H1 (cell line): Measurements from ENCODE around the gene TMIGD1. TPM values are rescaled to one million over a fixed set of nuclear protein-coding genes. Genes with fewer than 3 reads are reported as not detected.

Experiments
- CTCF ChIA-PET: fragments of 300-600 bp; sonication (Branson Sonifier 250); formaldehyde crosslinking; loops from one replicate; lab custom pipeline; 2021; ENCODE audit not compliant: partially characterized antibody; lab: Charles Lee
- POLR2A ChIA-PET: fragments of 300-600 bp; sonication (Branson Sonifier 250); formaldehyde crosslinking; loops from one replicate; lab custom pipeline; 2021; ENCODE audit warnings: inconsistent platforms; ENCODE audit not compliant: partially characterized antibody; lab: Charles Lee
- DNase-seq, 2 experiments: peaks; one replicate each; pipeline versions ENCODE4 v3.0.0 to v3.0.0-alpha.2; 2010 to 2022; ENCODE audit warnings: low spot score in 2 of 2, low read depth in 1 of 2, mixed read lengths in 1 of 2
- FAIRE-seq: peaks from 2 replicates; lab custom pipeline; 2011; peaks lifted over from hg19 to GRCh38; lab: Jason Lieb, UNC
- H2AFZ ChIP-seq: 2 replicates; pipeline ENCODE4 v1.8.1; 2012; ENCODE audit warnings: low read length, inconsistent platforms
- H2AK5ac ChIP-seq: 2 replicates; pipeline ENCODE4 v1.6.1; 2013; ENCODE audit warnings: low read depth, low read length
- H2BK120ac ChIP-seq: replicated peaks from 2 replicates; pipeline ENCODE3; 2013; ENCODE audit warnings: low read depth, low read length, inconsistent platforms
- H2BK12ac ChIP-seq: 2 replicates; pipeline ENCODE4 v1.6.1; 2013; ENCODE audit warnings: low read depth, low read length
- H2BK15ac ChIP-seq: 2 replicates; pipeline ENCODE4 v1.6.1; 2013; ENCODE audit warnings: low read length
- H2BK20ac ChIP-seq: 2 replicates; pipeline ENCODE4 v1.6.1; 2013; ENCODE audit warnings: low read length
- H2BK5ac ChIP-seq: 2 replicates; pipeline ENCODE4 v1.6.1; 2013; ENCODE audit warnings: low read depth, low read length
- H3K14ac ChIP-seq: 2 replicates; pipeline ENCODE4 v1.6.1; 2013; ENCODE audit warnings: inconsistent platforms; ENCODE audit not compliant: insufficient read length
- H3K18ac ChIP-seq: 2 replicates; pipeline ENCODE4 v1.6.1; 2013; ENCODE audit warnings: low read length; ENCODE audit errors: extremely low read depth
- H3K23ac ChIP-seq: 2 replicates; pipeline ENCODE4 v1.6.1; 2013; ENCODE audit warnings: inconsistent platforms; ENCODE audit not compliant: insufficient read length
- H3K23me2 ChIP-seq: 2 replicates; pipeline ENCODE4 v1.6.1; 2013; ENCODE audit warnings: low read depth, low read length
- H3K27ac ChIP-seq: 2 replicates; pipeline ENCODE4 v1.6.1; 2011; ENCODE audit warnings: low read depth, low read length, inconsistent platforms
- H3K27me3 ChIP-seq, 4 experiments: replicated peaks in 1 of 4; 1 replicate in 1 of 4; 2 replicates in 3 of 4; pipeline versions ENCODE4 v1.6.1 to v1.8.1; 2011 to 2013; ENCODE audit warnings: low read length in 3 of 4, mild to moderate bottlenecking in 3 of 4, inconsistent platforms in 2 of 4, mixed read lengths in 2 of 4, moderate library complexity in 1 of 4; ENCODE audit not compliant: control insufficient read depth in 3 of 4, insufficient read depth in 3 of 4; ENCODE audit errors: extremely low read depth in 1 of 4
- H3K36me3 ChIP-seq, 4 experiments: 2 replicates each; pipeline versions ENCODE4 v1.6.1 to v1.8.1; 2011 to 2013; ENCODE audit warnings: mild to moderate bottlenecking in 4 of 4, low read length in 3 of 4, moderate library complexity in 2 of 4, control low read depth in 1 of 4, inconsistent platforms in 1 of 4; ENCODE audit not compliant: insufficient read depth in 4 of 4, control insufficient read depth in 2 of 4
- H3K4ac ChIP-seq: replicated peaks from 2 replicates; pipeline ENCODE3; 2013; ENCODE audit warnings: low read length, low read depth, mixed read lengths, inconsistent platforms; ENCODE audit not compliant: insufficient read length
- H3K4me1 ChIP-seq, 4 experiments: replicated peaks in 1 of 4; 1 replicate in 1 of 4; 2 replicates in 3 of 4; pipeline versions ENCODE4 v1.6.1 to v1.8.1; 2011 to 2013; ENCODE audit warnings: low read length in 3 of 4, inconsistent platforms in 2 of 4, mixed read lengths in 1 of 4; ENCODE audit not compliant: insufficient read depth in 4 of 4, control insufficient read depth in 3 of 4
- H3K4me2 ChIP-seq, 2 experiments: 2 replicates each; pipeline versions ENCODE4 v1.6.1 to v1.8.1; 2011 to 2013; ENCODE audit warnings: low read depth in 2 of 2, low read length in 2 of 2, control low read depth in 1 of 2, inconsistent platforms in 1 of 2, mild to moderate bottlenecking in 1 of 2; ENCODE audit not compliant: insufficient read depth in 1 of 2
- H3K4me3 ChIP-seq, 4 experiments: fragments of 200-600, 300-600 bp in 1 of 4; sonication (generic), shearing (Covaris generic), sonication (Bioruptor Twin) in 1 of 4; 2 replicates each; pipeline versions ENCODE4 v1.5.1 to v1.8.1; 2011 to 2016; ENCODE audit warnings: low read length in 4 of 4, low read depth in 3 of 4, control low read depth in 2 of 4, inconsistent platforms in 2 of 4, mild to moderate bottlenecking in 2 of 4, mixed read lengths in 1 of 4, moderate library complexity in 1 of 4; ENCODE audit not compliant: insufficient read depth in 2 of 4; ENCODE audit errors: extremely low read depth in 1 of 4
- H3K56ac ChIP-seq: replicated peaks from 2 replicates; pipeline ENCODE3; 2013; ENCODE audit warnings: low read depth, mild to moderate bottlenecking, mixed read lengths, low read length, inconsistent platforms; ENCODE audit not compliant: insufficient read length
- H3K79me1 ChIP-seq: 2 replicates; pipeline ENCODE4 v1.6.1; 2013; ENCODE audit warnings: low read depth, low read length, control low read depth
- H3K79me2 ChIP-seq, 2 experiments: 2 replicates each; pipeline versions ENCODE4 v1.6.1 to v1.8.1; 2012 to 2013; ENCODE audit warnings: low read length in 2 of 2, mild to moderate bottlenecking in 2 of 2, inconsistent platforms in 1 of 2; ENCODE audit not compliant: insufficient read depth in 2 of 2, control insufficient read depth in 1 of 2
- H3K9ac ChIP-seq, 4 experiments: replicated peaks in 1 of 4; 1 replicate in 1 of 4; 2 replicates in 3 of 4; pipeline versions ENCODE4 v1.6.1 to v1.8.1; 2011 to 2013; ENCODE audit warnings: low read depth in 3 of 4, low read length in 3 of 4, control low read depth in 2 of 4, mild to moderate bottlenecking in 2 of 4, moderate library complexity in 2 of 4, inconsistent platforms in 1 of 4; ENCODE audit errors: extremely low read depth in 1 of 4
- H3K9me3 ChIP-seq, 2 experiments: 2 replicates each; pipeline versions ENCODE4 v1.6.1 to v1.8.1; 2012 to 2013; ENCODE audit warnings: mild to moderate bottlenecking in 2 of 2, moderate library complexity in 2 of 2, control low read depth in 1 of 2, inconsistent platforms in 1 of 2, low read depth in 1 of 2, low read length in 1 of 2, mixed read lengths in 1 of 2; ENCODE audit not compliant: insufficient read depth in 2 of 2
- H4K20me1 ChIP-seq, 2 experiments: replicated peaks in 1 of 2; 2 replicates each; pipeline versions ENCODE3 to v1.8.1; 2011 to 2013; ENCODE audit warnings: inconsistent platforms in 2 of 2, low read length in 2 of 2, mild to moderate bottlenecking in 1 of 2; ENCODE audit not compliant: insufficient read depth in 2 of 2, control insufficient read depth in 1 of 2
- H4K5ac ChIP-seq: 2 replicates; pipeline ENCODE4 v1.6.1; 2013; ENCODE audit warnings: low read length, low read depth, mixed read lengths, inconsistent platforms; ENCODE audit not compliant: insufficient read length
- H4K8ac ChIP-seq: 2 replicates; pipeline ENCODE4 v1.8.0; 2013; ENCODE audit warnings: mild to moderate bottlenecking, moderate library complexity, low read length, inconsistent platforms; ENCODE audit not compliant: insufficient read depth; ENCODE audit errors: extremely low read depth
- H4K91ac ChIP-seq: replicated peaks from 2 replicates; pipeline ENCODE3; 2013; ENCODE audit warnings: low read length, mixed read lengths, inconsistent platforms; ENCODE audit not compliant: insufficient read length
- ATF2 ChIP-seq: IDR thresholded peaks from 2 replicates; pipeline ENCODE4 v1.6.1; 2012; ENCODE audit warnings: low read length, inconsistent platforms
- CEBPB ChIP-seq: IDR thresholded peaks from 2 replicates; pipeline ENCODE4 v1.6.1; 2012; ENCODE audit warnings: low read depth, low read length
- EGR1 ChIP-seq: IDR thresholded peaks from 2 replicates; pipeline ENCODE4 v1.6.1; 2011; ENCODE audit warnings: low read depth, low read length, borderline replicate concordance
- JUN ChIP-seq: IDR thresholded peaks from 2 replicates; pipeline ENCODE4 v1.6.1; 2011; ENCODE audit warnings: low read depth, mild to moderate bottlenecking, improper control_type of control experiment, low read length
- JUND ChIP-seq: IDR thresholded peaks from 2 replicates; pipeline ENCODE4 v1.6.1; 2011; ENCODE audit warnings: mild to moderate bottlenecking, improper control_type of control experiment, low read length
- SRF ChIP-seq: IDR thresholded peaks from 2 replicates; pipeline ENCODE4 v1.6.1; 2011; ENCODE audit warnings: mild to moderate bottlenecking, low read depth, low read length, moderate library complexity
- WGBS, 2 experiments: shearing (Covaris generic) in 1 of 2; methylation state at CpG; one replicate each; pipeline versions ENCODE4 v1.1.6 to v1.1.7; 2013 to 2015; ENCODE audit warnings: low lambda C conversion rate in 2 of 2, mixed read lengths in 2 of 2, inconsistent platforms in 1 of 2, low coverage in 1 of 2, missing lambda C conversion rate in 1 of 2; ENCODE audit not compliant: insufficient replicate concordance in 2 of 2, insufficient coverage in 1 of 2, insufficient read length in 1 of 2; ENCODE audit errors: extremely low coverage in 1 of 2, missing lambda C conversion rate in 1 of 2; 5-methylcytosine and 5-hydroxymethylcytosine counted together
- polyA plus RNA-seq, 7 experiments: library from polyadenylated mRNA; depleted of rRNA in 3 of 7; stranded (reverse) in 5 of 7; unstranded in 2 of 7; fragments of >200 nt in 5 of 7; fragments of 200-250 nt in 2 of 7; gene quantifications; 1 replicate in 5 of 7; 2 replicates in 1 of 7; 4 replicates in 1 of 7; pipeline versions ENCODE4 v1.2.1 to v1.2.3, GENCODE V29; 2011 to 2013; ENCODE audit warnings: missing spikeins in 2 of 7, mixed read lengths in 2 of 7
- total RNA-seq: library from RNA; stranded (reverse); fragmentation: NEBNext Ultra II Directional; extraction: Animal tissue kit (Norgen Biotek cat#: 25700); gene quantifications from 2 replicates; pipeline ENCODE4 v1.2.1, GENCODE V29; 2021

Gene TMIGD1
- total and polyA plus RNA-seq, 2 of the 8 experiments (the other 6 are each of a cell fraction or from before 2014, with no cell fraction given) = not detected

GRCh38 chr17:30343796-30344195 lies 9.9 kb upstream of the TMIGD1 start:
- no peak overlapping the region for H3K27ac ChIP-seq
- H2AK5ac ChIP-seq = no peak overlapping the region
- H4K20me1 ChIP-seq = no peaks in the 10 kb centered on the region
- CTCF ChIA-PET = interaction anchor here (1.4 kb wide), 1 partner anchor 250 kb away, joined by 3 read pairs; no protein-coding TSS in a partner anchor
- H3K4me1 ChIP-seq = peaks cover 0 to 4% (median 1%) of the 10 kb centered on the region in 4 experiments; a peak in 3 of 7 replicates
- H3K18ac ChIP-seq = no peak overlapping the region
- TF ChIP-seq JUND = no peak
- no peak for TF ChIP-seq CEBPB
- no peak for TF ChIP-seq JUN
- no peak for TF ChIP-seq SRF
- no peak for TF ChIP-seq ATF2
- TF ChIP-seq EGR1 = no peak
- H2BK120ac ChIP-seq = no peak overlapping the region
- no peak overlapping the region for H2AFZ ChIP-seq
- H3K14ac ChIP-seq = no peak overlapping the region
- H3K4ac ChIP-seq = no peak overlapping the region
- H3K4me2 ChIP-seq = no peak overlapping the region
- no peaks in the 10 kb centered on the region for H3K27me3 ChIP-seq
- POLR2A ChIA-PET = no interaction called here
- H3K79me1 ChIP-seq = no peaks in the 10 kb centered on the region
- no peak overlapping the region for H3K4me3 ChIP-seq
- no peak for DNase-seq
- no peak overlapping the region for H3K9ac ChIP-seq
- no peak overlapping the region for H2BK5ac ChIP-seq
- H4K91ac ChIP-seq = no peak overlapping the region
- H3K23me2 ChIP-seq = no peaks in the 10 kb centered on the region; the same call in 1 of the 2 replicates
- no peak overlapping the region for H3K23ac ChIP-seq
- H2BK20ac ChIP-seq = no peak overlapping the region
- H4K5ac ChIP-seq = no peak overlapping the region
- H4K8ac ChIP-seq = no peak overlapping the region
- H3K56ac ChIP-seq = no peak overlapping the region
- no peaks in the 10 kb centered on the region for H3K79me2 ChIP-seq
- H3K36me3 ChIP-seq = no peaks in the 10 kb centered on the region
- H2BK15ac ChIP-seq = no peak overlapping the region
- H2BK12ac ChIP-seq = no peak overlapping the region
- H3K9me3 ChIP-seq = no peaks in the 10 kb centered on the region
- 84% methylated on average over 4 of the region's 4 CpGs; no CpG with 5 or more reads in 1 of the 2 experiments for WGBS, 2 experiments
- no peak for FAIRE-seq
